PC-3 (cell line): ENCODE measurements around the gene DNAH10. TPM values are rescaled to one million over a fixed set of nuclear protein-coding genes. Genes with fewer than 3 reads are reported as not detected.

Experiments used
- ATAC-seq: fragments of 200-7000 bp; cut with Tn5 transposase; 2 replicates; pipeline ENCODE4 v1.9.1; 2020; ENCODE audit warnings: mild to moderate bottlenecking, moderate library complexity
- BruUV-seq: library from RNA; stranded (reverse); fragments of 400-500 nt; replicated peaks from 2 replicates; lab custom pipeline; 2021; lab: Mats Ljungman, UMichigan
- CTCF ChIA-PET: fragments of 300-600 bp; sonication (Branson Sonifier 250); formaldehyde crosslinking; loops from one replicate; lab custom pipeline; 2022; ENCODE audit warnings: antibody characterized with exemption; lab: Charles Lee
- POLR2A ChIA-PET: fragments of 300-600 bp; sonication (Branson Sonifier 250); formaldehyde crosslinking; loops from one replicate; lab custom pipeline; 2022; ENCODE audit warnings: antibody characterized with exemption; ENCODE audit not compliant: unreplicated experiment; lab: Charles Lee
- DNase-seq: peaks from one replicate; pipeline ENCODE4 v3.0.0-alpha.2; 2015
- H2AFZ ChIP-seq: fragments of 300-600 bp; sonication (generic); 2 replicates; pipeline ENCODE4 v1.6.0; 2016; ENCODE audit warnings: antibody characterized with exemption, low read length
- H3F3A ChIP-seq: fragments of 300-600 bp; sonication (generic); one replicate; pipeline ENCODE4 v1.6.0; 2017; ENCODE audit warnings: antibody characterized with exemption, low read length, control low read depth, mild to moderate bottlenecking; ENCODE audit not compliant: unreplicated experiment
- H3K27ac ChIP-seq: fragments of 300-600 bp; sonication (generic); 2 replicates; pipeline ENCODE4 v1.5.1; 2016; ENCODE audit warnings: mild to moderate bottlenecking, low read length
- H3K27me3 ChIP-seq: fragments of 300-600 bp; sonication (generic); 2 replicates; pipeline ENCODE4 v1.6.1; 2016; ENCODE audit warnings: low read length, mixed read lengths
- H3K36me3 ChIP-seq: fragments of 300-600 bp; sonication (generic); 2 replicates; pipeline ENCODE4 v1.6.1; 2016; ENCODE audit warnings: low read depth, mixed run types, low read length, mixed read lengths
- H3K4me1 ChIP-seq: fragments of 300-600 bp; sonication (generic); 2 replicates; pipeline ENCODE4 v1.5.1; 2016; ENCODE audit warnings: low read length; ENCODE audit not compliant: insufficient read depth
- H3K4me2 ChIP-seq: fragments of 300-600 bp; sonication (generic); 2 replicates; pipeline ENCODE4 v1.6.0; 2016; ENCODE audit warnings: low read length
- H3K4me3 ChIP-seq: fragments of 300-600 bp; sonication (generic); 2 replicates; pipeline ENCODE4 v1.5.1; 2016; ENCODE audit warnings: mild to moderate bottlenecking, low read length, mixed read lengths
- H3K79me2 ChIP-seq: fragments of 300-600 bp; sonication (generic); 2 replicates; pipeline ENCODE4 v1.6.1; 2017; ENCODE audit warnings: low read length, mixed read lengths
- H3K9ac ChIP-seq: fragments of 300-600 bp; sonication (generic); 2 replicates; pipeline ENCODE4 v1.6.0; 2016; ENCODE audit warnings: mild to moderate bottlenecking, low read length
- H3K9me2 ChIP-seq: fragments of 300-600 bp; sonication (generic); replicated peaks from 2 replicates; pipeline ENCODE4 v1.6.1; 2016; ENCODE audit warnings: mixed run types, low read length, mixed read lengths
- H3K9me3 ChIP-seq: fragments of 300-600 bp; sonication (generic); 2 replicates; pipeline ENCODE4 v1.6.1; 2016; ENCODE audit warnings: low read length, mixed read lengths
- H4K20me1 ChIP-seq: fragments of 300-600 bp; sonication (generic); 2 replicates; pipeline ENCODE4 v1.6.1; 2016; ENCODE audit warnings: low read length, mixed read lengths
- CTCF ChIP-seq: fragments of 300-600 bp; sonication (generic); conservative IDR thresholded peaks from 2 replicates; pipeline ENCODE4 v1.5.1; 2017; ENCODE audit warnings: antibody characterized with exemption, low read depth, mild to moderate bottlenecking, low read length
- EZH2 ChIP-seq: fragments of 300-600 bp; sonication (generic); IDR thresholded peaks from one replicate; pipeline ENCODE4 v1.6.1; 2017; ENCODE audit warnings: antibody characterized with exemption, mild to moderate bottlenecking, low read length; ENCODE audit not compliant: unreplicated experiment
- EZH2phosphoT487 ChIP-seq: fragments of 300-600 bp; sonication (generic); IDR thresholded peaks from 2 replicates; pipeline ENCODE4 v1.6.1; 2018; ENCODE audit warnings: mild to moderate bottlenecking, antibody characterized with exemption, low read length, borderline replicate concordance
- intact Hi-C: fragments of 100-400 bp; cut with micrococcal nuclease; formaldehyde crosslinking; loops from 2 replicates; pipeline ENCODE4 v1.9.0; 2023
- total RNA-seq: library from RNA; depleted of rRNA; stranded (reverse); fragments of >200 nt; gene quantifications from 2 replicates; pipeline ENCODE4 v1.2.3, GENCODE V29; 2014

The DNAH10 gene
- total RNA-seq, 1 experiment from 2014 or later: 0.15 TPM

DNA sequence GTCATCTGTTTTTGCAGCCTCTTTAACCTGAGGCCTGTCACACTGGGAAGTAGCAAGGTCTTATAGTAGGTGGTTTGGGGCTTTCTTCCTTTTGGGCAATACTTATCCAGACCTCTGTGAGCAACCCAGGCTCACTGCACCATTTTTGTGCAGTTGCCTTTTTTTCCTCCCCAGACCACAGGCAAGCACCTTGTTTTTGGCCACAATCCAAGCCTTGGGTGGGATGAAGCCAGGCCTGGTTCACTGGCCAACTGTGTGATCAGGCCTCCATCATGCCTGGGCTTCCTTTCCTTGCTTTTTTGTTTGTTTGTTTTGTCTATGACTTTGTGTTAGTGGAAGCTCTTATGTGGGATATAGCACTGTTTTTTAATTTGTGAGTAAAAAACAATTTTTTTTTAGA lies 71.7 kb downstream of the DNAH10 start:
- ATAC-seq (no peak), DNase-seq (no peak)
- TF ChIP-seq EZH2 (no peak), EZH2phosphoT487 (no peak), CTCF (no peak)
- H3K79me2 ChIP-seq: no peaks in the 10 kb centered on the region
- no TSS peak for BruUV-seq
- H4K20me1 ChIP-seq: no peaks in the 10 kb centered on the region
- CTCF ChIA-PET: no interaction called here
- no peaks in the 10 kb centered on the region for H3K9me2 ChIP-seq
- no peak overlapping the region for H3K4me3 ChIP-seq
- H2AFZ ChIP-seq: no peak overlapping the region
- no peaks in the 10 kb centered on the region for H3K9me3 ChIP-seq
- no peak overlapping the region for H3K27ac ChIP-seq
- H3K36me3 ChIP-seq: no peaks in the 10 kb centered on the region
- H3K9ac ChIP-seq: no peak overlapping the region
- H3F3A ChIP-seq: no peaks in the 10 kb centered on the region
- POLR2A ChIA-PET: no interaction called here
- H3K4me1 ChIP-seq: no peaks in the 10 kb centered on the region
- intact Hi-C loops: no loop called here
- H3K27me3 ChIP-seq: peaks cover 12% of the 10 kb centered on the region
- no peak overlapping the region for H3K4me2 ChIP-seq

GRCh38 chr12:123834845-123835244 lies 72.7 kb downstream of the DNAH10 start:
- Histone ChIP-seq H3F3A (no peaks in the 10 kb centered on the region), H3K27me3 (peaks cover 16% of the 10 kb centered on the region), H3K79me2 (no peaks in the 10 kb centered on the region), H3K27ac (no peak overlapping the region), H4K20me1 (no peaks in the 10 kb centered on the region), H3K9ac (no peak overlapping the region), H3K4me1 (no peaks in the 10 kb centered on the region), H3K4me3 (no peak overlapping the region), H3K36me3 (no peaks in the 10 kb centered on the region), H3K9me3 (no peaks in the 10 kb centered on the region), H3K9me2 (no peaks in the 10 kb centered on the region), H2AFZ (no peak overlapping the region), H3K4me2 (no peak overlapping the region)
- ChIA-PET POLR2A (no interaction called here), CTCF (no interaction called here)
- BruUV-seq: no TSS peak
- no peak for DNase-seq
- ATAC-seq: no peak
- no peak for TF ChIP-seq CTCF
- TF ChIP-seq EZH2phosphoT487: no peak
- no peak for TF ChIP-seq EZH2
- intact Hi-C loops: no loop called here

DNA sequence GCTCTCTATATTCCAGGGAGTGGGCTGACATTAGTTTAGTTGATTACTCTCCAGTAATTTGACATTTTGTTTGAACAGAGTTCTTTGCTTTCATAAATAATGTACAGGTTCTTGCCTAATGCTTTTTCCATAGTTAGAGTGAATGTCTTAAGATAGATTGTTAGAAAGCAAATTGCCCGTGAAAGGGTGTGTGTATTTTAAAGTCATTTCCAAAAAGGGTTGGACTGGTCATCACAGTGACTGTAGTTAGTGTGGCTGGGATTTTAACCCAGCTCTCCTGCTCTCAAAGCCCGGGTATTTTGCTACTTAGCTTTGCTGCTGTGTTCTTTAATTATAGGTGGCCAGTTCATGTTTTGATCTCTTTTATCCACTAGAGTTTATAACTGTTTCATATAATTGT lies 74.2 kb downstream of the DNAH10 start:
- Histone ChIP-seq H3F3A (no peaks in the 10 kb centered on the region), H3K9ac (no peak overlapping the region), H3K36me3 (no peaks in the 10 kb centered on the region), H3K4me3 (no peak overlapping the region), H3K4me2 (no peak overlapping the region), H3K79me2 (no peaks in the 10 kb centered on the region), H3K27me3 (peaks cover 16% of the 10 kb centered on the region), H3K9me2 (no peaks in the 10 kb centered on the region), H3K4me1 (no peaks in the 10 kb centered on the region), H3K27ac (no peak overlapping the region), H2AFZ (no peak overlapping the region), H3K9me3 (no peaks in the 10 kb centered on the region), H4K20me1 (no peaks in the 10 kb centered on the region)
- POLR2A ChIA-PET: interaction anchor here (0.6 kb wide), 1 partner anchor 341 kb away, joined by 3 read pairs; no protein-coding TSS in a partner anchor
- ATAC-seq (no peak), DNase-seq (no peak)
- TF ChIP-seq CTCF: no peak
- TF ChIP-seq EZH2phosphoT487: no peak
- BruUV-seq: no TSS peak
- intact Hi-C loops: no loop called here
- CTCF ChIA-PET: interaction anchor here (0.5 kb wide), 1 partner anchor 26 kb away, joined by 4 read pairs; no protein-coding TSS in a partner anchor
